Osteoblast (primary cell): Measurements from ENCODE around the gene PFDN6. TPM values are rescaled to one million over a fixed set of nuclear protein-coding genes. Genes with fewer than 3 reads are reported as not detected.
"Not testable (repeated sequence)": the region's sequence is repeated elsewhere in the genome, so short reads cannot be mapped to it uniquely, and the experiment has no call there.

ENCODE experiments used
- DNase-seq: peaks from one replicate; pipeline ENCODE4 v3.0.0; 2011; ENCODE audit warnings: low spot score, mixed read lengths; ENCODE audit not compliant: insufficient read length; ENCODE audit errors: missing footprints
- H2AFZ ChIP-seq: 2 replicates; pipeline ENCODE4 v1.6.0; 2011; ENCODE audit warnings: mild to moderate bottlenecking, low read length
- H3K27ac ChIP-seq: 2 replicates; pipeline ENCODE4 v1.5.1; 2011; ENCODE audit warnings: mild to moderate bottlenecking, low read depth, low read length, moderate library complexity
- H3K27me3 ChIP-seq: 2 replicates; pipeline ENCODE4 v1.6.0; 2012; ENCODE audit warnings: mild to moderate bottlenecking, control low read depth, inconsistent platforms, low read length, moderate library complexity; ENCODE audit not compliant: insufficient read depth
- H3K36me3 ChIP-seq: 2 replicates; pipeline ENCODE4 v1.5.1; 2011; ENCODE audit warnings: mild to moderate bottlenecking, low read length, control low read depth, moderate library complexity; ENCODE audit not compliant: insufficient read depth
- H3K4me1 ChIP-seq: 2 replicates; pipeline ENCODE4 v1.5.1; 2011; ENCODE audit warnings: mild to moderate bottlenecking, low read length, control low read depth, moderate library complexity; ENCODE audit not compliant: insufficient read depth
- H3K4me2 ChIP-seq: 2 replicates; pipeline ENCODE4 v1.6.0; 2011; ENCODE audit warnings: mild to moderate bottlenecking, low read length; ENCODE audit not compliant: insufficient read depth
- H3K4me3 ChIP-seq: fragments of 200-600 bp; sonication (generic); 3 replicates; pipeline ENCODE4 v1.5.1; 2012; ENCODE audit warnings: mild to moderate bottlenecking, low read length, inconsistent platforms; ENCODE audit not compliant: insufficient read depth
- H3K79me2 ChIP-seq: 2 replicates; pipeline ENCODE4 v1.6.0; 2012; ENCODE audit warnings: mild to moderate bottlenecking, low read length, control low read depth, inconsistent platforms; ENCODE audit not compliant: insufficient read depth
- H3K9me3 ChIP-seq: 2 replicates; pipeline ENCODE4 v1.5.1; 2011; ENCODE audit warnings: low read depth, low read length, control low read depth
- H4K20me1 ChIP-seq: 2 replicates; pipeline ENCODE4 v1.6.0; 2012; ENCODE audit warnings: mild to moderate bottlenecking, low read length, control low read depth; ENCODE audit not compliant: insufficient read depth
- CTCF ChIP-seq: IDR thresholded peaks from 2 replicates; pipeline ENCODE4 v1.5.1; 2011; ENCODE audit warnings: mild to moderate bottlenecking, low read depth, low read length, moderate library complexity; ENCODE audit errors: extremely low read depth
- total RNA-seq: library from RNA; depleted of rRNA; stranded (reverse); fragments of >200 nt; gene quantifications from 2 replicates; pipeline ENCODE4 v1.2.3, GENCODE V29; 2012

The PFDN6 gene
- total RNA-seq, 1 donor = 15.9 TPM

GRCh38 chr6:33273129-33273923 is 16.1 kb upstream of the PFDN6 start:
- peaks cover 48% of the 10 kb centered on the region for H3K4me1 ChIP-seq
- peak overlapping the region; percentile 99 for H3K4me2 ChIP-seq
- peaks cover 57% of the 10 kb centered on the region for H3K36me3 ChIP-seq
- H2AFZ ChIP-seq = no peak overlapping the region
- peak overlapping the region; percentile 95 for H3K27ac ChIP-seq
- DNase-seq = no peak
- no peak for TF ChIP-seq CTCF
- peaks cover 50% of the 10 kb centered on the region for H4K20me1 ChIP-seq
- peak overlapping the region; percentile 89 for H3K4me3 ChIP-seq
- H3K79me2 ChIP-seq = peaks cover 58% of the 10 kb centered on the region
- H3K27me3 ChIP-seq = no peaks in the 10 kb centered on the region
- no peaks in the 10 kb centered on the region for H3K9me3 ChIP-seq

GRCh38 chr6:33273924-33274902 is 15.2 kb upstream of the PFDN6 start:
- peaks cover 48% of the 10 kb centered on the region for H3K4me1 ChIP-seq
- H2AFZ ChIP-seq = no peak overlapping the region
- TF ChIP-seq CTCF = no peak
- H3K27me3 ChIP-seq = no peaks in the 10 kb centered on the region
- DNase-seq = no peak
- peak overlapping the region; percentile 95 for H3K27ac ChIP-seq
- no peaks in the 10 kb centered on the region for H3K9me3 ChIP-seq
- H3K36me3 ChIP-seq = peaks cover 55% of the 10 kb centered on the region
- H3K4me2 ChIP-seq = peak overlapping the region; percentile 99
- H4K20me1 ChIP-seq = peaks cover 50% of the 10 kb centered on the region
- H3K79me2 ChIP-seq = peaks cover 58% of the 10 kb centered on the region
- H3K4me3 ChIP-seq = peak overlapping the region; percentile 89

- Histone ChIP-seq H3K4me1 (peaks cover 45% of the 10 kb centered on the region), H3K4me3 (peak overlapping the region; percentile 67), H3K36me3 (peaks cover 69% of the 10 kb centered on the region), H4K20me1 (peaks cover 55% of the 10 kb centered on the region), H3K4me2 (peak overlapping the region; percentile 99), H3K79me2 (peaks cover 46% of the 10 kb centered on the region)
- H2AFZ ChIP-seq, H3K27ac ChIP-seq, H3K27me3 ChIP-seq, H3K9me3 ChIP-seq: not testable (repeated sequence)
- peak; percentile 31 for DNase-seq
Observed at GRCh38 chr6:33275795-33276580, 13.4 kb upstream of the PFDN6 start.

GRCh38 chr6:33276581-33276863 is 12.9 kb upstream of the PFDN6 start:
- H3K9me3 ChIP-seq = no peaks in the 10 kb centered on the region
- peak overlapping the region; percentile 72 for H3K4me2 ChIP-seq
- H3K79me2 ChIP-seq = peaks cover 41% of the 10 kb centered on the region
- peaks cover 73% of the 10 kb centered on the region for H3K36me3 ChIP-seq
- no peaks in the 10 kb centered on the region for H3K27me3 ChIP-seq
- peaks cover 55% of the 10 kb centered on the region for H4K20me1 ChIP-seq
- H3K27ac ChIP-seq = peak overlapping the region; percentile 11
- peaks cover 43% of the 10 kb centered on the region for H3K4me1 ChIP-seq
- DNase-seq = peak; percentile 85
- no peak for TF ChIP-seq CTCF
- peak overlapping the region; percentile 67 for H3K4me3 ChIP-seq
- no peak overlapping the region for H2AFZ ChIP-seq
